Inferior parietal cortex (tissue), 1 donor: Measurements from ENCODE around the gene ACADVL.
A peak's percentile ranks its signal among the peaks of the same experiment; 100 is the strongest.

ENCODE experiments used
- DNase-seq: peaks from one replicate; pipeline ENCODE4 v3.0.0-alpha.2; 2016; ENCODE audit errors: extremely low spot score

ACADVL gene

DNA sequence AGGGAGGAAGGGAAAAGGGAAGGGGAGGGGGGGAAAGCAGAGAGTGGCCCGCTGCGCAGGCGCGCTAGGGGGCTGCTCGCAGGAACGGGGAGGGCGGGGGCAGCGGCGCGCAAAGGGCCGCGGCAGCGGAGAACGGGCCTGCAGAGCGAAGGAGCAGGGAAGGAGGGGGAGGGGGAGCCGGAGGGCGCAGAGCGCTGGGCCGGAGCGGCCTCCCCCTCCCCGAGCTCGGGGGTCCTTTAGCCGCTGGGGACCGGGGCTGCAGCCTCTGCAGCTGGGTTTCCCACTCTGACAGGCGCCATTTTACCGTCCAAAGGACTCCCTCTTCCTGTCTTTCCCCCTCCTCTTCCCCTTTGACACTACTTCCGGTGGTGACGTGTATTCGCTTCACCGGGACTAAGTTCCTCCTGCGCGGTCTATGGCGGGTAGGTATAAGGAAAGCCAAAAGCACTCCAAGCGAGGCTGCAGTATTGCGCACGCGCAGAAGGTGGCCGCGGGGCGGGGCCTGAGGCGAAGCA, 32.0 kb downstream of the ACADVL start, which contains the start of gene CTDNEP1:
TSS of gene CTDNEP1 (minus strand) at position 74 of the 515 bp plus-strand sequence. CDS start 438 bp downstream, outside the sequence.
- DNase-seq: peak; percentile 99

DNA sequence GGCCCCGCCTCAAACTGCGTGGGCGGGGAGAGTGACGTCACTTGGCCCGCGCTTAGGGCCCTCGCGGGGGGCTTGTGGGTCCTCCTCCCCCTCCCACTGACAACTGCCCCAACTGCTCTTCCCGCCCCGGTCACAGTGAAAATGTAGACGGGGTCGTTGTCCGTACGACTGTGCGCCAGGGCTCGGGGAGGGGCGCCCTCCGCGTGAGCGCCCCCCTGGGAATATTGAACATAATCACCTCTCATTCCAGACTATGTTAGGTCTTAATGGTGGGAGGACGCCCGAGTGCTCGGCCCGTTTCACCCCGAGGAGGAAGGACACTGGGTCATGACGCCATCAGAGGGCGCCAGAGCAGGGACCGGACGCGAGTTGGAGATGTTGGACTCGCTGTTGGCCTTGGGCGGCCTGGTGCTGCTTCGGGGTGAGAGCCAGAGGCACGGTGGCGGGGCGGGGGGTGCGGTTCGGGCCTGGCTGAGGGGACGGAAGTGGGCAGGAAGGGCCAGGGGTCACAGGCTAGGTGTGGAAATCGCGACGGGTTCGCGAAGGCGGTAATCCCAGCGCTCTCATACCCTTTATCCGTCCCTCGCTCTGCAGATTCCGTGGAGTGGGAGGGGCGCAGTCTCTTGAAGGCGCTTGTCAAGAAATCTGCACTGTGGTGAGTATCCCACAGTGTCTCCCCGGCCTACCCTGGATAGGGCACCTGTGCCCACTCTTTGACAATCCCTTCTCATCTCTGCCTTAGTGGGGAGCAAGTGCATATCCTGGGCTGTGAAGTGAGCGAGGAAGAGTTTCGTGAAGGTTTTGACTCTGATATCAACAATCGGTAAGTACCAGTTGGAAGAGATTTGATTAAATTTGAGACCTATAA, 32.7 kb downstream of the ACADVL start, which contains the start of gene ELP5:
TSS of gene ELP5 (plus strand) at position 40 of the 868 bp plus-strand sequence. CDS start at position 376, 336 bp downstream.
- DNase-seq: peak; percentile 89

- DNase-seq: no peak
These were observed 33.3 kb downstream of the ACADVL start for GRCh38 chr17:7253082-7253481.

DNA sequence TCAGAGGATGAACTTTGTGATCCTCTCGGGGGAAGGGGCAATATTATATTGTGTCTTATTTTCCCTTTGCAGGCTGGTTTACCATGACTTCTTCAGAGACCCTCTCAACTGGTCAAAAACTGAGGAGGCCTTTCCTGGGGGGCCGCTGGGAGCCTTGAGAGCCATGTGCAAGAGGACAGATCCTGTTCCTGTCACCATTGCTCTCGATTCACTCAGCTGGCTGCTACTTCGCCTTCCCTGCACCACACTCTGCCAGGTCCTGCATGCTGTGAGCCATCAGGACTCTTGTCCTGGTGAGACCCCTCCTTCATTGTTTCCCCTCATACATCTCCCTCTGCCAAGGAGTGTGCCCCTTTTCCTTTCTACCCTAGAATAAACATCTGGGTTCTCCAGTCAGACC, 34.8 kb downstream of the ACADVL start:
- DNase-seq: no peak

DNA sequence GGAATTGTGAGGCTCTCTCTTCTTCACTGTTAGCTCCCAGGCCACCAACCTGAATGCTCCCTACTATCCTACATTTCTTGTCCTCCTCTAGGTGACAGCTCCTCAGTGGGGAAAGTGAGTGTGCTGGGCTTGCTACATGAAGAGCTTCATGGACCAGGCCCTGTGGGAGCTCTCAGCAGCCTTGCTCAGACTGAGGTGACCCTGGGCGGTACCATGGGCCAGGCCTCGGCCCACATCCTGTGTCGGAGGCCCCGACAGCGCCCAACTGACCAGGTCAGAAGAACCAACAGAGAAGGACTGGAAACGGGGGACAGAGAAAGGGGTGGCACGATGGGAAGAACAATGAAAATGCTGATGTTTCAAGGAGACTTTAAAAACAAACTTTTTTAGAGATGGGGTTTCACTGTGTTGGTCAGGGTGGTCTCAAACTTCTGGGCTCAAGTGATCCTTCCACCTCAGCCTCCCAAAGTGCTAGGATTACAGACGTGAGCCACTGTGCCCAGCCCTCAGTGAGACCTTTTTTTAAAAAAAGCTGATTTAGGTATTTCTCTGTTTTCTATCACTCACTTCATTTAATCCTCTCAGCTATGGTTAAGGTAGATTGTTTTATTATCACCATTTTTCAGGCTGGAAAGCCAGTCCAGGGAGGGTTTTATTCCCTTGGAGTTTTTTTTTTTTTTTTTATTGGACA, 37.2 kb downstream of the ACADVL start:
- DNase-seq: no peak

- DNase-seq: no peak
These were observed 39.2 kb downstream of the ACADVL start for GRCh38 chr17:7258731-7259554.

- no peak for DNase-seq
These were observed 39.8 kb downstream of the ACADVL start for GRCh38 chr17:7259555-7259889.

- no peak for DNase-seq
These were observed 40.4 kb downstream of the ACADVL start for GRCh38 chr17:7260151-7260550.

- DNase-seq: no peak
These were observed 41.1 kb downstream of the ACADVL start for GRCh38 chr17:7260651-7261378.

- DNase-seq: no peak
These were observed 41.8 kb downstream of the ACADVL start for GRCh38 chr17:7261379-7262191.

DNA sequence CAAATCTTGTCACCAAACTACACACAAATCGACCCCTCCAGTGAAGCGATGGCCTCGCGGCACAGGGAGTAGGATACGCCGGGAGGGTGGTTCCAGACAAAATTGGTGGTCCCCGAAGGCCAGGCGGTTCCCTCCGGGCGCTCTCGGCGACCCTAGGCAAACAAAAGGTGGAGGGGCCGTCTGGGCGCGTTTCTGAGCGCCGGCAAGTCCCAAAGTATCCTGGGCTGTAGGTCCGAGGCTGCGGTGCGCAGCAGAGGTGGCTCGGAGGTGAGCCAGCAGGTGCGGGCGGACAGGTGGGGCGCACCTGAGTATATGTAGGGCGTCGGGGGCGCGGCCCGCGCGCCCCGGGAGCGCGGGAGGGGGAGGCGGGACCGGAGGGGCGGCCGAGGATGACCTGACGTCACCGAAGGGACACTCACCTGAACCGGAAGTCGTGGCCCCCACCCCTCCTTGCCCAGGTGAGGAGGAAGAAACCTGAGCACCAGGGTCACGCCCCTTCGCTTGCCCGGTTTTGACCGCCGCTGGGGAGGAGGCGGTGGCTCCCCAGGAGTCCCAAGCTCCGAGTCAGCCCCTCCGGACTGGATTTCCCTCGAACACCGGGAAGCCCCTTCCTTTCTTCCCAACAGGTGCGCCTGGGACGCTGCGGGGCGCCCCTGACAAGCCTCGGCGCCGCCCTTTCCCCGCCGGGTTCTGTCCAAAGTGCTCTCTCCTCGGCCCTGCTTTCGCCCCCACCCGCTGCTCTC, 42.6 kb downstream of the ACADVL start, which contains the start of gene CLDN7:
TSS of gene CLDN7 (minus strand) at position 287 of the 743 bp plus-strand sequence. CDS start 435 bp downstream, outside the sequence.
- no peak for DNase-seq

DNA sequence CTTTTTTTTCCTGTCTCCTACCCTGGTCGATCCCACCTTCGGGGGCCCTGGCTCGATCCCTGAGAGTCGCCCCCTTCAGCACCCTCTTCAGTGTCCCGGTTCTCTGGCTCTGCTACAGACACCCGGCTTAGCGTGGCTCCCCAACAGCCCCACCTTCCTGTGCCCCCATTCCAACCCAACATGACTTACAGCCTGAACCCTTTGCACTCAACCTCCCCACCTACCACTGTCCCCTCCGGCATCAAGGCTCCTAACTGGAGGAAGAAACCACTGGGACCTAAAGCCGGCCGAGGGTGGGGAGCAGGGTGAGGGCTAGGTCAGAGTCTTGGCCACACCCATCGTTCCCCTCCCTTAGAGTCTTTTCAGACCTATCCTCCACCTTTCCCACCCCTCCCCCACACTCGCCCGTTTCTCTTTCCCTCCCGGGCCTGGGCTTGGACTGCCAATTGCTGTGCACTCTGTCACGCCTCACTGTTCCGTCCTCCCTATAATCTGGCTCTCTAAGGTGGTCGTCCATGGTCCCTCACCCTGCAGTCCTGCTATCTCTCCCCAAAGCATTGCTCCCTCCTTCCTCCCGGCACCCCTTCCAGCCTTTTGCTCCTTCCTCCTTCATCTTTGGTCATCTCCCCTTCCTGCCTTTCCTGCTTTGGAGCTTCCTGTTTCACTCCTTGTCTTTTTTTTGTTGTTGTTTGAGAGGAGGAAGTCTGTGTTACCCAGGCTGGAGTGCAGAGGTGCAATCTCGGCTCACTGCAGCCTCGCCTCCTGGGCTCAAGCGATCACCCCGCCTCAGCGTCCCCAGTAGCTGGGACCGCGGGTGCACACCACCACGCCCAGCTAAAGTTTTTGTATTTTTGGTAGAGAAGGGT, 43.4 kb downstream of the ACADVL start:
- DNase-seq: no peak

GRCh38 chr17:7263801-7264078, 44.0 kb downstream of the ACADVL start:
- no peak for DNase-seq

GRCh38 chr17:7266784-7267183, 47.0 kb downstream of the ACADVL start:
- DNase-seq: no peak
